Neural progenitor cell (in vitro differentiated cells): Measurements from ENCODE around the gene AIF1. TPM values are rescaled to one million over a fixed set of nuclear protein-coding genes. Genes with fewer than 3 reads are reported as not detected.

ENCODE experiments used
- DNase-seq: peaks from one replicate; pipeline ENCODE4 v3.0.0-alpha.2; 2016; ENCODE audit warnings: low spot score
- H2AFZ ChIP-seq: fragments of 200-600 bp; sonication (generic); replicated peaks from 2 replicates; pipeline ENCODE4 v1.6.1; 2016; ENCODE audit warnings: antibody characterized with exemption
- H3F3A ChIP-seq: fragments of 200-600 bp; sonication (generic); 2 replicates; pipeline ENCODE4 v1.6.1; 2016; ENCODE audit warnings: antibody characterized with exemption, low read depth
- H3K27ac ChIP-seq: fragments of 200-600 bp; sonication (generic); 2 replicates; pipeline ENCODE4 v1.5.1; 2016; ENCODE audit warnings: mild to moderate bottlenecking
- H3K27me3 ChIP-seq: fragments of 200-600 bp; sonication (generic); 2 replicates; pipeline ENCODE4 v1.6.1; 2016; ENCODE audit warnings: mild to moderate bottlenecking, moderate library complexity
- H3K36me3 ChIP-seq: fragments of 200-600 bp; sonication (generic); 2 replicates; pipeline ENCODE4 v1.5.1; 2016
- H3K4me1 ChIP-seq: fragments of 200-600 bp; sonication (generic); 2 replicates; pipeline ENCODE4 v1.6.1; 2016; ENCODE audit warnings: mixed run types
- H3K4me2 ChIP-seq: fragments of 200-600 bp; sonication (generic); 2 replicates; pipeline ENCODE4 v1.6.1; 2016
- H3K4me3 ChIP-seq: fragments of 200-600 bp; sonication (generic); 2 replicates; pipeline ENCODE4 v1.5.1; 2016
- H3K79me2 ChIP-seq: fragments of 200-600 bp; sonication (generic); 2 replicates; pipeline ENCODE4 v1.6.1; 2016; ENCODE audit warnings: low read depth
- H3K9ac ChIP-seq: fragments of 200-600 bp; sonication (generic); 2 replicates; pipeline ENCODE4 v1.6.1; 2016
- H3K9me3 ChIP-seq: fragments of 200-600 bp; sonication (generic); 2 replicates; pipeline ENCODE4 v1.5.1; 2016; ENCODE audit warnings: low read depth
- H4K20me1 ChIP-seq: fragments of 200-600 bp; sonication (generic); 2 replicates; pipeline ENCODE4 v1.6.1; 2016; ENCODE audit warnings: low read depth
- H3K27ac Mint-ChIP-seq: 3 replicates; pipeline ENCODE4 v1.8.0; 2021; ENCODE audit warnings: mixed read lengths
- H3K27me3 Mint-ChIP-seq: 2 replicates; pipeline ENCODE4 v1.8.0; 2022; ENCODE audit warnings: low read depth, mild to moderate bottlenecking, inconsistent platforms, moderate library complexity, mixed read lengths; ENCODE audit not compliant: insufficient read depth
- H3K36me3 Mint-ChIP-seq: 3 replicates; pipeline ENCODE4 v1.8.0; 2021; ENCODE audit warnings: mixed read lengths
- H3K4me1 Mint-ChIP-seq: 3 replicates; pipeline ENCODE4 v1.8.0; 2021; ENCODE audit warnings: mixed read lengths
- H3K4me3 Mint-ChIP-seq: 3 replicates; pipeline ENCODE4 v1.8.0; 2021; ENCODE audit warnings: mild to moderate bottlenecking, moderate library complexity, mixed read lengths
- H3K9me3 Mint-ChIP-seq: 3 replicates; pipeline ENCODE4 v1.8.0; 2020; ENCODE audit warnings: mixed read lengths
- CTCF ChIP-seq: fragments of 200-600 bp; sonication (generic); IDR thresholded peaks from 2 replicates; pipeline ENCODE4 v1.5.1; 2017; ENCODE audit warnings: antibody characterized with exemption, mild to moderate bottlenecking
- EZH2 ChIP-seq: fragments of 200-600 bp; sonication (generic); IDR thresholded peaks from 2 replicates; pipeline ENCODE4 v1.6.1; 2017; ENCODE audit warnings: antibody characterized with exemption, mild to moderate bottlenecking, moderate library complexity
- EZH2phosphoT487 ChIP-seq: fragments of 200-600 bp; sonication (generic); IDR thresholded peaks from 2 replicates; pipeline ENCODE4 v1.6.1; 2017; ENCODE audit warnings: antibody characterized with exemption
- total RNA-seq: library from RNA; depleted of rRNA; stranded (reverse); fragments of >200 nt; gene quantifications from 2 replicates; pipeline ENCODE4 v1.2.3, GENCODE V29; 2015; ENCODE audit warnings: low replicate concordance

Gene AIF1
- total RNA-seq, 1 donor from 2014 or later, result not detected

GRCh38 chr6:31621320-31621939 is 6.4 kb downstream of the AIF1 start:
- Histone ChIP-seq H3K4me2 (peak overlapping the region; percentile 93), H3K27ac (peak overlapping the region; percentile 100), H3K4me1 (peaks cover 11% of the 10 kb centered on the region), H3K27me3 (no peaks in the 10 kb centered on the region), H3K4me3 (peak overlapping the region; percentile 89), H3K79me2 (peaks cover 63% of the 10 kb centered on the region), H4K20me1 (peaks cover 41% of the 10 kb centered on the region), H3K36me3 (peaks cover 21% of the 10 kb centered on the region), H3K9me3 (no peaks in the 10 kb centered on the region), H3K9ac (peak overlapping the region; percentile 97), H3F3A (peaks cover 53% of the 10 kb centered on the region), H2AFZ (no peak overlapping the region)
- peaks cover 4% of the 10 kb centered on the region for H3K27me3 Mint-ChIP-seq
- no peak for TF ChIP-seq CTCF
- TF ChIP-seq EZH2phosphoT487, result no peak
- TF ChIP-seq EZH2, result no peak
- DNase-seq, result no peak
- peaks cover 33% of the 10 kb centered on the region for H3K36me3 Mint-ChIP-seq
- peaks cover 20% of the 10 kb centered on the region for H3K4me1 Mint-ChIP-seq
- H3K27ac Mint-ChIP-seq, result peak overlapping the region; percentile 68
- no peaks in the 10 kb centered on the region for H3K9me3 Mint-ChIP-seq
- peak overlapping the region; percentile 91 for H3K4me3 Mint-ChIP-seq

GRCh38 chr6:31621991-31622390 is 7.0 kb downstream of the AIF1 start:
- no peaks in the 10 kb centered on the region for H3K27me3 ChIP-seq
- peaks cover 11% of the 10 kb centered on the region for H3K4me1 ChIP-seq
- Mint-ChIP-seq H3K4me1 (peaks cover 19% of the 10 kb centered on the region), H3K9me3 (no peaks in the 10 kb centered on the region), H3K27ac (peak overlapping the region; percentile 68), H3K4me3 (peak overlapping the region; percentile 91), H3K27me3 (peaks cover 4% of the 10 kb centered on the region), H3K36me3 (peaks cover 37% of the 10 kb centered on the region)
- H3K9me3 ChIP-seq, result no peaks in the 10 kb centered on the region
- peak overlapping the region; percentile 97 for H3K9ac ChIP-seq
- no peak for DNase-seq
- peak overlapping the region; percentile 6 for H3K27ac ChIP-seq
- peaks cover 26% of the 10 kb centered on the region for H3K36me3 ChIP-seq
- H3K4me3 ChIP-seq, result peak overlapping the region; percentile 89
- H3K79me2 ChIP-seq, result peaks cover 69% of the 10 kb centered on the region
- H3F3A ChIP-seq, result peaks cover 57% of the 10 kb centered on the region
- H2AFZ ChIP-seq, result no peak overlapping the region
- TF ChIP-seq EZH2 (no peak), CTCF (no peak), EZH2phosphoT487 (no peak)
- peaks cover 47% of the 10 kb centered on the region for H4K20me1 ChIP-seq
- H3K4me2 ChIP-seq, result peak overlapping the region; percentile 93

DNA sequence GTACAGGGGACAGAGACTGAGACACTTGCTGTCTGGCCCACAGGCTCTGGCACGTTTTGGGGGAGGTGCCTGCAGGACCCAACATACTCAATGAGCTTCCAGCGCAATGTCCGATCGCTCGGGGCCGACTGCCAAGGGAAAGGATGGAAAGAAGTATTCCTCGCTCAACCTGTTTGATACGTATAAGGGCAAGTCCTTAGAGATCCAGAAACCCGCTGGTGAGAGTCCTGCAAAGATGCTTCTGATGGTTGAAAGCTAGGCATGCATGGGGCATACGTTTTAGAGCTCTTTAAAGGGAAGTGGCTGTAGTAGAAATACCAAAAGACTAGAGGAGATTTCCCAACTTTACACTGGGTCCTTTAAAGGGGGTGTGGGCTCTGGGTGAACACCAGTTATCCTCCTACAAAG is 7.7 kb downstream of the AIF1 start:
- Mint-ChIP-seq H3K4me1 (peaks cover 18% of the 10 kb centered on the region), H3K27ac (peak overlapping the region; percentile 38), H3K27me3 (peaks cover 6% of the 10 kb centered on the region), H3K36me3 (peaks cover 43% of the 10 kb centered on the region), H3K9me3 (no peaks in the 10 kb centered on the region), H3K4me3 (peak overlapping the region; percentile 91)
- peaks cover 76% of the 10 kb centered on the region for H3K79me2 ChIP-seq
- H3K9ac ChIP-seq, result peak overlapping the region; percentile 97
- DNase-seq, result no peak
- peaks cover 11% of the 10 kb centered on the region for H3K4me1 ChIP-seq
- H3K27ac ChIP-seq, result peak overlapping the region; percentile 6
- peaks cover 54% of the 10 kb centered on the region for H4K20me1 ChIP-seq
- no peaks in the 10 kb centered on the region for H3K27me3 ChIP-seq
- peaks cover 32% of the 10 kb centered on the region for H3K36me3 ChIP-seq
- H3K4me3 ChIP-seq, result peak overlapping the region; percentile 89
- H3F3A ChIP-seq, result peaks cover 62% of the 10 kb centered on the region
- H3K9me3 ChIP-seq, result no peaks in the 10 kb centered on the region
- H3K4me2 ChIP-seq, result peak overlapping the region; percentile 93
- no peak overlapping the region for H2AFZ ChIP-seq
- no peak for TF ChIP-seq CTCF
- no peak for TF ChIP-seq EZH2phosphoT487
- no peak for TF ChIP-seq EZH2
